ENCODE results near the gene PTK7.

- TF ChIP-seq EZH2 (IDR thresholded peaks at IDR 0.05; ENCODE audit: borderline replicate concordance) (no peak), EZH2phosphoT487 (IDR thresholded peaks at IDR 0.05; ENCODE audit: low read depth, severe bottlenecking, unreplicated experiment) (no peak), CTCF (IDR thresholded peaks at IDR 0.05; ENCODE audit: poor library complexity) (no peak)
Measured at GRCh38 chr6:43029120-43029519, 47.0 kb upstream of the PTK7 start.

Data from hepatocyte (in vitro differentiated cells).